ENCODE measurements around the gene ANKRD36C. TPM values are rescaled to one million over a fixed set of nuclear protein-coding genes. Genes with fewer than 3 reads are reported as not detected.
"Not testable (repeated sequence)": the region's sequence is repeated elsewhere in the genome, so short reads cannot be mapped to it uniquely, and the experiment has no call there.

Gene ANKRD36C
- polyA plus RNA-seq, 1 donor from 2014 or later, result 76.9 TPM

GRCh38 chr2:96025194-96025492 lies 33.5 kb upstream of the ANKRD36C start:
- no peak for TF ChIP-seq MXI1 (conservative IDR thresholded peaks at IDR 0.05; ENCODE audit: poor library complexity, severe bottlenecking)
- no peak for TF ChIP-seq EZH2 (IDR thresholded peaks at IDR 0.05; ENCODE audit: borderline replicate concordance, insufficient read depth, low read length, poor library complexity, severe bottlenecking)
- no peak for TF ChIP-seq RAD21 (conservative IDR thresholded peaks at IDR 0.05)
- TF ChIP-seq REST (IDR thresholded peaks at IDR 0.05; ENCODE audit: borderline replicate concordance), result no peak
- TF ChIP-seq, protein P1, sequence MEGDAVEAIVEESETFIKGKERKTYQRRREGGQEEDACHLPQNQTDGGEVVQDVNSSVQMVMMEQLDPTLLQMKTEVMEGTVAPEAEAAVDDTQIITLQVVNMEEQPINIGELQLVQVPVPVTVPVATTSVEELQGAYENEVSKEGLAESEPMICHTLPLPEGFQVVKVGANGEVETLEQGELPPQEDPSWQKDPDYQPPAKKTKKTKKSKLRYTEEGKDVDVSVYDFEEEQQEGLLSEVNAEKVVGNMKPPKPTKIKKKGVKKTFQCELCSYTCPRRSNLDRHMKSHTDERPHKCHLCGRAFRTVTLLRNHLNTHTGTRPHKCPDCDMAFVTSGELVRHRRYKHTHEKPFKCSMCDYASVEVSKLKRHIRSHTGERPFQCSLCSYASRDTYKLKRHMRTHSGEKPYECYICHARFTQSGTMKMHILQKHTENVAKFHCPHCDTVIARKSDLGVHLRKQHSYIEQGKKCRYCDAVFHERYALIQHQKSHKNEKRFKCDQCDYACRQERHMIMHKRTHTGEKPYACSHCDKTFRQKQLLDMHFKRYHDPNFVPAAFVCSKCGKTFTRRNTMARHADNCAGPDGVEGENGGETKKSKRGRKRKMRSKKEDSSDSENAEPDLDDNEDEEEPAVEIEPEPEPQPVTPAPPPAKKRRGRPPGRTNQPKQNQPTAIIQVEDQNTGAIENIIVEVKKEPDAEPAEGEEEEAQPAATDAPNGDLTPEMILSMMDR (IDR thresholded peaks at IDR 0.05; ENCODE audit: poor library complexity, severe bottlenecking), result no peak
- no peak for TF ChIP-seq TAF1 (IDR thresholded peaks at IDR 0.05; ENCODE audit: low read depth)
- TF ChIP-seq POLR2AphosphoS5 (IDR thresholded peaks at IDR 0.05), result no peak
- TF ChIP-seq EP300 (conservative IDR thresholded peaks at IDR 0.05; ENCODE audit: poor library complexity, severe bottlenecking), result no peak
- TF ChIP-seq SMC3 (conservative IDR thresholded peaks at IDR 0.05; ENCODE audit: poor library complexity), result no peak
- H3K79me2 ChIP-seq (replicated peaks; ENCODE audit: insufficient read depth, low read length), result no peaks in the 10 kb centered on the region
- H2AFZ ChIP-seq (ENCODE audit: low read depth, low read length), result no peak overlapping the region
- no peaks in the 10 kb centered on the region for H3K27me3 ChIP-seq (ENCODE audit: insufficient read depth, low read depth, low read length)
- no peak overlapping the region for H3K9ac ChIP-seq (ENCODE audit: low read length)
- no peaks in the 10 kb centered on the region for H3F3A ChIP-seq (ENCODE audit: insufficient read depth, low read length, poor library complexity, severe bottlenecking)
- no peaks in the 10 kb centered on the region for H3K9me3 ChIP-seq (ENCODE audit: low read length)
- no peaks in the 10 kb centered on the region for H3K36me3 ChIP-seq (ENCODE audit: insufficient read depth, low read length)
- H3K4me3 ChIP-seq (ENCODE audit: low read length), result no peak overlapping the region
- no peak overlapping the region for H3K4me2 ChIP-seq (ENCODE audit: low read length)
- no peaks in the 10 kb centered on the region for H4K20me1 ChIP-seq (ENCODE audit: insufficient read depth)
- no peak overlapping the region for H3K27ac ChIP-seq (ENCODE audit: low read length)
- H3K9me2 ChIP-seq (ENCODE audit: insufficient read depth, low read length), result no peaks in the 10 kb centered on the region

DNA sequence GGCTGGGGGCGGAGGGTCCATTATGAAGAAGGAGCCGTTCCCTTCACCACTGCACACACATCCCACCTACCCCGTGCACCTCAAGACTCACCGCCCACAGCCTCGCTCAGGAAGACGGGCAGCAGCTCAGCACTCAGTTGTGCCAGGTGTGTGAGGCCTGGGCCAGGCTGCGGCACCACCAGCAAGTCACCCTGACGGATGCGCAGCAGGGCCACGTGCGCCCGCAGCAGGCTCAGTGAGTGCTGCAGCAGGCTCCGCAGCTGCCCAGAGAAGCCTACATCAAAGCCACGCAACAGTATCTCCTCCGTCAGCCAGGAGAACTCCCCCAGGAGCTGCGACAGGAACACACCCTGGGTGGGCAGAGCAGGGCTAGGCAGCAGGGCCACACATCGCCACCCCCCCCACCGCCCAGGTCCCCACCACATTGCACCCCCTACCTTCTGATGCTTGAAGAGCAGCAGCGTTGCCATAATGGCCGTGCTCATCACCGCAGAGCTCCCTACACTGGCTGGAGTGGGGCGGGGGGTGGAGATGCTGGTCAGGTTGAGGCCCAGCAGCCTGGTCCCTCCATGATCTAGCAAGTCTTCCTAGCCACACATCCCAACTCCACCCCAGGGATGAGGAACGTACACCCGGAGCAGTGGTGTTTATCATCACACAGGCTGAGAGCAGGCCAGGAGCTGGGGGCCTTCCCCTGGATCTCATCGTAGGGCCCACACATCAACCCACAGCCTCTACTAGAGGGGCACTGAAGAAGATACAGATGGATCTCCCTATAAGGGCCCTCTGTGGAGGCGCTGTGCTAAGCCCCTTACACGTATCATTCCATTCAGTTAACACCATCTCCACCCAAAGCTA lies 32.9 kb upstream of the ANKRD36C start:
- no peaks in the 10 kb centered on the region for H3K27me3 ChIP-seq (ENCODE audit: insufficient read depth, low read depth, low read length)
- H3K4me3 ChIP-seq (ENCODE audit: low read length), result no peak overlapping the region
- H3K36me3 ChIP-seq (ENCODE audit: insufficient read depth, low read length), result no peaks in the 10 kb centered on the region
- H3K27ac ChIP-seq (ENCODE audit: low read length), result no peak overlapping the region
- no peaks in the 10 kb centered on the region for H3F3A ChIP-seq (ENCODE audit: insufficient read depth, low read length, poor library complexity, severe bottlenecking)
- H2AFZ ChIP-seq (ENCODE audit: low read depth, low read length), result no peak overlapping the region
- TF ChIP-seq REST (IDR thresholded peaks at IDR 0.05; ENCODE audit: borderline replicate concordance) (no peak), EZH2 (IDR thresholded peaks at IDR 0.05; ENCODE audit: borderline replicate concordance, insufficient read depth, low read length, poor library complexity, severe bottlenecking) (no peak), SMC3 (conservative IDR thresholded peaks at IDR 0.05; ENCODE audit: poor library complexity) (no peak), RAD21 (conservative IDR thresholded peaks at IDR 0.05) (no peak), EP300 (conservative IDR thresholded peaks at IDR 0.05; ENCODE audit: poor library complexity, severe bottlenecking) (no peak), MXI1 (conservative IDR thresholded peaks at IDR 0.05; ENCODE audit: poor library complexity, severe bottlenecking) (no peak), TAF1 (IDR thresholded peaks at IDR 0.05; ENCODE audit: low read depth) (no peak), POLR2AphosphoS5 (IDR thresholded peaks at IDR 0.05) (no peak)
- TF ChIP-seq, protein P1 (IDR thresholded peaks at IDR 0.05; ENCODE audit: poor library complexity, severe bottlenecking), result no peak
- H3K79me2 ChIP-seq (replicated peaks; ENCODE audit: insufficient read depth, low read length), result no peaks in the 10 kb centered on the region
- H4K20me1 ChIP-seq (ENCODE audit: insufficient read depth), result no peaks in the 10 kb centered on the region
- H3K9ac ChIP-seq (ENCODE audit: low read length), result no peak overlapping the region
- no peak overlapping the region for H3K4me2 ChIP-seq (ENCODE audit: low read length)
- H3K9me3 ChIP-seq (ENCODE audit: low read length), result no peaks in the 10 kb centered on the region
- no peaks in the 10 kb centered on the region for H3K9me2 ChIP-seq (ENCODE audit: insufficient read depth, low read length)

- not testable (repeated sequence) for H3F3A ChIP-seq (ENCODE audit: insufficient read depth, low read length, poor library complexity, severe bottlenecking); H3K36me3 ChIP-seq (ENCODE audit: insufficient read depth, low read length); H3K9ac ChIP-seq (ENCODE audit: low read length); H3K9me2 ChIP-seq (ENCODE audit: insufficient read depth, low read length); H3K9me3 ChIP-seq (ENCODE audit: low read length); H3K27ac ChIP-seq (ENCODE audit: low read length); H3K4me2 ChIP-seq (ENCODE audit: low read length); H3K79me2 ChIP-seq (replicated peaks; ENCODE audit: insufficient read depth, low read length); H3K4me3 ChIP-seq (ENCODE audit: low read length); H2AFZ ChIP-seq (ENCODE audit: low read depth, low read length); H3K27me3 ChIP-seq (ENCODE audit: insufficient read depth, low read depth, low read length); H4K20me1 ChIP-seq (ENCODE audit: insufficient read depth)
Measured at GRCh38 chr2:96023701-96024100, 32.1 kb upstream of the ANKRD36C start.

Measured in neural cell (in vitro differentiated cells).